ENCODE results near the gene DIS3L2.

The DIS3L2 gene

GRCh38 chr2:231955758-231956472 is 5.6 kb upstream of the DIS3L2 start:
- DNase-seq (ENCODE audit: low read depth) = no peak

GRCh38 chr2:231957913-231958763 is 3.4 kb upstream of the DIS3L2 start:
- DNase-seq (ENCODE audit: low read depth) = no peak

GRCh38 chr2:231960810-231961348 is 634 bp upstream of the DIS3L2 start:
- no peak for DNase-seq (ENCODE audit: low read depth)

GRCh38 chr2:231965102-231965501 is 3.6 kb downstream of the DIS3L2 start:
- no peak for DNase-seq (ENCODE audit: low read depth)

GRCh38 chr2:231966886-231967285 is 5.4 kb downstream of the DIS3L2 start:
- no peak for DNase-seq (ENCODE audit: low read depth)

GRCh38 chr2:231968820-231969219 is 7.3 kb downstream of the DIS3L2 start:
- no peak for DNase-seq (ENCODE audit: low read depth)

- no peak for DNase-seq (ENCODE audit: low read depth)
These were observed 8.9 kb downstream of the DIS3L2 start for GRCh38 chr2:231970461-231970860.

GRCh38 chr2:231975001-231975400 is 13.5 kb downstream of the DIS3L2 start:
- no peak for DNase-seq (ENCODE audit: low read depth)

- DNase-seq (ENCODE audit: low read depth) = no peak
These were observed 15.9 kb downstream of the DIS3L2 start for GRCh38 chr2:231977430-231977829.

GRCh38 chr2:231984992-231985391 is 23.5 kb downstream of the DIS3L2 start:
- DNase-seq (ENCODE audit: low read depth) = no peak

GRCh38 chr2:231985823-231986261 is 24.3 kb downstream of the DIS3L2 start:
- no peak for DNase-seq (ENCODE audit: low read depth)

GRCh38 chr2:231987124-231987727 is 25.7 kb downstream of the DIS3L2 start:
- DNase-seq (ENCODE audit: low read depth) = no peak

GRCh38 chr2:231988179-231988866 is 26.8 kb downstream of the DIS3L2 start:
- no peak for DNase-seq (ENCODE audit: low read depth)

GRCh38 chr2:231991664-231992063 is 30.2 kb downstream of the DIS3L2 start:
- no peak for DNase-seq (ENCODE audit: low read depth)

- DNase-seq (ENCODE audit: low read depth) = no peak
These were observed 31.4 kb downstream of the DIS3L2 start for GRCh38 chr2:231992888-231993287.

- no peak for DNase-seq (ENCODE audit: low read depth)
These were observed 35.5 kb downstream of the DIS3L2 start for GRCh38 chr2:231996797-231997540.

GRCh38 chr2:231998046-231998445 is 36.5 kb downstream of the DIS3L2 start:
- no peak for DNase-seq (ENCODE audit: low read depth)

- DNase-seq (ENCODE audit: low read depth) = no peak
These were observed 38.9 kb downstream of the DIS3L2 start for GRCh38 chr2:232000439-232000838.

GRCh38 chr2:232001073-232001472 is 39.6 kb downstream of the DIS3L2 start:
- DNase-seq (ENCODE audit: low read depth) = no peak

GRCh38 chr2:232006253-232006652 is 44.7 kb downstream of the DIS3L2 start:
- no peak for DNase-seq (ENCODE audit: low read depth)

- no peak for DNase-seq (ENCODE audit: low read depth)
These were observed 47.6 kb downstream of the DIS3L2 start for GRCh38 chr2:232008907-232009638.
